DMS153 (cell line): ENCODE measurements around the gene IRF1.
"Not testable (repeated sequence)": the region's sequence is repeated elsewhere in the genome, so short reads cannot be mapped to it uniquely, and the experiment has no call there.

Source experiments
- DNase-seq: peaks from one replicate; lab custom pipeline; 2025; lab: John Stamatoyannopoulos, UW

IRF1 gene

GRCh38 chr5:132486318-132487094 is 4.1 kb downstream of the IRF1 start:
- DNase-seq = no peak

GRCh38 chr5:132485641-132486317 is 4.8 kb downstream of the IRF1 start:
- no peak for DNase-seq

- not testable (repeated sequence) for DNase-seq
Observed at GRCh38 chr5:132484876-132485640, 5.5 kb downstream of the IRF1 start.

- DNase-seq = no peak
Observed at GRCh38 chr5:132484391-132484725, 6.2 kb downstream of the IRF1 start.

- DNase-seq = no peak
Observed at GRCh38 chr5:132483661-132484390, 6.7 kb downstream of the IRF1 start.

- no peak for DNase-seq
Observed at GRCh38 chr5:132483101-132483500, 7.5 kb downstream of the IRF1 start.

GRCh38 chr5:132481596-132482211 is 8.9 kb downstream of the IRF1 start:
- no peak for DNase-seq

GRCh38 chr5:132480893-132481595 is 9.5 kb downstream of the IRF1 start:
- no peak for DNase-seq

- DNase-seq = no peak
Observed at GRCh38 chr5:132480546-132480892, 10.1 kb downstream of the IRF1 start.

GRCh38 chr5:132480042-132480441 is 10.5 kb downstream of the IRF1 start:
- no peak for DNase-seq

GRCh38 chr5:132479111-132479951 is 11.2 kb downstream of the IRF1 start:
- no peak for DNase-seq

- DNase-seq = no peak
Observed at GRCh38 chr5:132478366-132478871, 12.2 kb downstream of the IRF1 start.

- DNase-seq = no peak
Observed at GRCh38 chr5:132477784-132478365, 12.7 kb downstream of the IRF1 start.

GRCh38 chr5:132476876-132477781 is 13.4 kb downstream of the IRF1 start:
- DNase-seq = peak; percentile 13

GRCh38 chr5:132475987-132476875 is 14.3 kb downstream of the IRF1 start:
- DNase-seq = no peak

GRCh38 chr5:132475497-132475882 is 15.1 kb downstream of the IRF1 start:
- no peak for DNase-seq

- DNase-seq = no peak
Observed at GRCh38 chr5:132474881-132475496, 15.6 kb downstream of the IRF1 start.
